Nephron progenitor cell (in vitro differentiated cells): ENCODE data around the gene GPR158.

Experiments used
- DNase-seq: peaks from one replicate; pipeline ENCODE4 v3.0.0; 2021
- H3K27ac Mint-ChIP-seq: 2 replicates; pipeline ENCODE4 v1.8.0; 2021; ENCODE audit warnings: mild to moderate bottlenecking, moderate library complexity, mixed read lengths
- H3K27me3 Mint-ChIP-seq: 2 replicates; pipeline ENCODE4 v1.8.0; 2021; ENCODE audit warnings: mild to moderate bottlenecking, low read depth, mixed read lengths; ENCODE audit not compliant: poor library complexity
- H3K36me3 Mint-ChIP-seq: 2 replicates; pipeline ENCODE4 v1.8.0; 2021; ENCODE audit warnings: low read depth, mixed read lengths
- H3K4me1 Mint-ChIP-seq: 2 replicates; pipeline ENCODE4 v1.8.0; 2021; ENCODE audit warnings: mixed read lengths
- H3K4me3 Mint-ChIP-seq: 2 replicates; pipeline ENCODE4 v1.8.0; 2021; ENCODE audit warnings: mild to moderate bottlenecking, moderate library complexity, mixed read lengths
- H3K9me3 Mint-ChIP-seq: 2 replicates; pipeline ENCODE4 v1.8.0; 2021; ENCODE audit warnings: mild to moderate bottlenecking, moderate library complexity, mixed read lengths
- CTCF ChIP-seq: fragments of 200-600 bp; sonication (generic); IDR thresholded peaks from 2 replicates; pipeline ENCODE4 v1.5.0; 2021; ENCODE audit warnings: antibody characterized with exemption

Gene GPR158

GRCh38 chr10:25393621-25394020 is 218.8 kb downstream of the GPR158 start:
- H3K4me3 Mint-ChIP-seq: no peak overlapping the region
- no peak overlapping the region for H3K27ac Mint-ChIP-seq
- peaks cover 28% of the 10 kb centered on the region for H3K9me3 Mint-ChIP-seq
- no peaks in the 10 kb centered on the region for H3K27me3 Mint-ChIP-seq
- peaks cover 4% of the 10 kb centered on the region for H3K4me1 Mint-ChIP-seq
- DNase-seq: no peak
- TF ChIP-seq CTCF: no peak
- peaks cover 4% of the 10 kb centered on the region for H3K36me3 Mint-ChIP-seq

GRCh38 chr10:25398680-25399079 is 223.9 kb downstream of the GPR158 start:
- Mint-ChIP-seq H3K27me3 (no peaks in the 10 kb centered on the region), H3K36me3 (no peaks in the 10 kb centered on the region), H3K9me3 (no peaks in the 10 kb centered on the region), H3K4me1 (peaks cover 7% of the 10 kb centered on the region), H3K4me3 (no peak overlapping the region), H3K27ac (no peak overlapping the region)
- peak; percentile 10 for DNase-seq
- no peak for TF ChIP-seq CTCF

GRCh38 chr10:25405871-25406270 is 231.1 kb downstream of the GPR158 start:
- H3K36me3 Mint-ChIP-seq: no peaks in the 10 kb centered on the region

GRCh38 chr10:25417611-25418010 is 242.8 kb downstream of the GPR158 start:
- H3K36me3 Mint-ChIP-seq: no peaks in the 10 kb centered on the region
- peaks cover 24% of the 10 kb centered on the region for H3K9me3 Mint-ChIP-seq

More at GRCh38 chr10:25405871-25406270, 231.1 kb downstream of the GPR158 start:
- Mint-ChIP-seq H3K9me3 (no peaks in the 10 kb centered on the region), H3K27me3 (no peaks in the 10 kb centered on the region), H3K4me3 (no peak overlapping the region), H3K27ac (no peak overlapping the region), H3K4me1 (no peaks in the 10 kb centered on the region)
- DNase-seq: no peak
- no peak for TF ChIP-seq CTCF

GRCh38 chr10:25425776-25426175 is 251.0 kb downstream of the GPR158 start:
- no peaks in the 10 kb centered on the region for H3K36me3 Mint-ChIP-seq
- no peak overlapping the region for H3K27ac Mint-ChIP-seq
- H3K4me1 Mint-ChIP-seq: no peaks in the 10 kb centered on the region
- TF ChIP-seq CTCF: no peak
- no peak for DNase-seq
- H3K27me3 Mint-ChIP-seq: no peaks in the 10 kb centered on the region
- peaks cover 32% of the 10 kb centered on the region for H3K9me3 Mint-ChIP-seq
- H3K4me3 Mint-ChIP-seq: no peak overlapping the region

More at GRCh38 chr10:25417611-25418010, 242.8 kb downstream of the GPR158 start:
- no peaks in the 10 kb centered on the region for H3K27me3 Mint-ChIP-seq
- no peak for DNase-seq
- H3K4me1 Mint-ChIP-seq: no peaks in the 10 kb centered on the region
- H3K4me3 Mint-ChIP-seq: no peak overlapping the region
- H3K27ac Mint-ChIP-seq: no peak overlapping the region
- no peak for TF ChIP-seq CTCF

GRCh38 chr10:25436431-25436830 is 261.6 kb downstream of the GPR158 start:
- Mint-ChIP-seq H3K9me3 (no peaks in the 10 kb centered on the region), H3K36me3 (no peaks in the 10 kb centered on the region), H3K27me3 (no peaks in the 10 kb centered on the region), H3K4me3 (no peak overlapping the region), H3K27ac (no peak overlapping the region), H3K4me1 (no peaks in the 10 kb centered on the region)
- TF ChIP-seq CTCF: no peak
- DNase-seq: no peak
